Neuronal stem cell (in vitro differentiated cells): Measurements from ENCODE around the gene SGSM2.

Experiments
- DNase-seq: peaks from one replicate; pipeline ENCODE4 v3.0.0-alpha.2; 2013; ENCODE audit warnings: low spot score
- H2AFZ ChIP-seq: one replicate; pipeline ENCODE4 v1.6.1; 2013; ENCODE audit warnings: mild to moderate bottlenecking, low read length, inconsistent platforms
- H2AK5ac ChIP-seq: 2 replicates; pipeline ENCODE4 v1.6.1; 2013; ENCODE audit warnings: low read depth, mild to moderate bottlenecking, inconsistent platforms, low read length, moderate library complexity, mixed read lengths
- H2BK120ac ChIP-seq: 2 replicates; pipeline ENCODE4 v1.6.1; 2013; ENCODE audit warnings: low read depth, mild to moderate bottlenecking, inconsistent platforms, low read length, moderate library complexity, mixed read lengths
- H2BK12ac ChIP-seq: one replicate; pipeline ENCODE4 v1.6.1; 2013; ENCODE audit warnings: low read length, inconsistent platforms
- H2BK15ac ChIP-seq: 2 replicates; pipeline ENCODE4 v1.6.1; 2013; ENCODE audit warnings: mild to moderate bottlenecking, low read length, inconsistent platforms, mixed read lengths
- H2BK5ac ChIP-seq: one replicate; pipeline ENCODE4 v1.6.1; 2013; ENCODE audit warnings: inconsistent platforms, mild to moderate bottlenecking, low read length, moderate library complexity
- H3K14ac ChIP-seq: one replicate; pipeline ENCODE4 v1.6.1; 2013; ENCODE audit warnings: low read length, inconsistent platforms
- H3K18ac ChIP-seq: 2 replicates; pipeline ENCODE4 v1.6.1; 2013; ENCODE audit warnings: low read length, inconsistent platforms
- H3K23ac ChIP-seq: 2 replicates; pipeline ENCODE4 v1.6.1; 2013; ENCODE audit warnings: low read depth, mild to moderate bottlenecking, mixed read lengths, low read length, inconsistent platforms; ENCODE audit not compliant: poor library complexity
- H3K27ac ChIP-seq: replicated peaks from 3 replicates; pipeline ENCODE4 v1.5.1; 2013; ENCODE audit warnings: low read length, inconsistent platforms
- H3K27me3 ChIP-seq, 3 experiments: 2 replicates each; pipeline ENCODE4 v1.6.1; 2013; ENCODE audit warnings: low read length in 3 of 3, mild to moderate bottlenecking in 2 of 3, inconsistent platforms in 1 of 3, low read depth in 1 of 3, mixed read lengths in 1 of 3, moderate library complexity in 1 of 3; ENCODE audit not compliant: control insufficient read depth in 3 of 3, insufficient read depth in 3 of 3
- H3K36me3 ChIP-seq, 2 donors: replicated peaks in 1 of 2; 2 replicates each; pipeline ENCODE4 v1.6.1; 2013; ENCODE audit warnings: low read length in 2 of 2; ENCODE audit not compliant: control insufficient read depth in 2 of 2, insufficient read depth in 2 of 2
- H3K4ac ChIP-seq: 2 replicates; pipeline ENCODE4 v1.6.1; 2013; ENCODE audit warnings: inconsistent platforms, mild to moderate bottlenecking, low read length, moderate library complexity
- H3K4me1 ChIP-seq, 2 donors: 1 replicate in 1 of 2; 2 replicates in 1 of 2; pipeline ENCODE4 v1.6.1; 2013; ENCODE audit warnings: low read length in 2 of 2, low read depth in 1 of 2; ENCODE audit not compliant: control insufficient read depth in 2 of 2, insufficient read depth in 1 of 2
- H3K4me2 ChIP-seq: one replicate; pipeline ENCODE4 v1.6.1; 2013; ENCODE audit warnings: mild to moderate bottlenecking, low read length, inconsistent platforms; ENCODE audit not compliant: insufficient read depth, poor library complexity, severe bottlenecking
- H3K4me3 ChIP-seq, 2 donors: 2 replicates each; pipeline ENCODE4 v1.5.1; 2013; ENCODE audit warnings: low read length in 2 of 2, mild to moderate bottlenecking in 2 of 2, inconsistent platforms in 1 of 2, moderate library complexity in 1 of 2
- H3K79me1 ChIP-seq: one replicate; pipeline ENCODE4 v1.6.1; 2013; ENCODE audit warnings: low read depth, mild to moderate bottlenecking, inconsistent platforms, low read length, moderate library complexity
- H3K9ac ChIP-seq: one replicate; pipeline ENCODE4 v1.6.1; 2013; ENCODE audit warnings: mild to moderate bottlenecking, low read depth, low read length, inconsistent platforms; ENCODE audit not compliant: poor library complexity
- H3K9me3 ChIP-seq, 2 donors: replicated peaks in 1 of 2; 2 replicates each; pipeline versions ENCODE3 to v1.6.1; 2013; ENCODE audit warnings: low read length in 2 of 2, mild to moderate bottlenecking in 2 of 2, inconsistent platforms in 1 of 2, low read depth in 1 of 2, mixed read lengths in 1 of 2, moderate library complexity in 1 of 2; ENCODE audit not compliant: control insufficient read depth in 2 of 2, insufficient read depth in 1 of 2
- H4K8ac ChIP-seq: one replicate; pipeline ENCODE4 v1.6.1; 2013; ENCODE audit warnings: low read depth, mild to moderate bottlenecking, inconsistent platforms, low read length, moderate library complexity
- H4K91ac ChIP-seq: one replicate; pipeline ENCODE4 v1.6.1; 2013; ENCODE audit warnings: low read length, low read depth, mild to moderate bottlenecking, inconsistent platforms; ENCODE audit not compliant: poor library complexity
- WGBS, 2 donors: extraction: QIAGEN DNeasy Blood & Tissue Kit; methylation state at CpG; one replicate each; pipeline ENCODE4 v1.1.7; 2013; ENCODE audit warnings: missing lambda C conversion rate in 2 of 2, mixed read lengths in 1 of 2; ENCODE audit not compliant: insufficient read length in 2 of 2, insufficient replicate concordance in 1 of 2; ENCODE audit errors: extremely low coverage in 2 of 2; 5-methylcytosine and 5-hydroxymethylcytosine counted together

The SGSM2 gene

GRCh38 chr17:2336215-2336851 lies 968 bp upstream of the SGSM2 start, which contains the start of gene TSR1:
TSR1 (minus strand) TSS chr17:2336457; CDS start chr17:2336427, 30 bp downstream.
- no peak within 1 kb of the TSS for H2BK12ac ChIP-seq
- H2AK5ac ChIP-seq, result peak within 1 kb of the TSS; percentile 89
- peak within 1 kb of the TSS; percentile 88 for H3K9ac ChIP-seq
- peak within 1 kb of the TSS; percentile 90 to 91 for H3K4me3 ChIP-seq
- H4K8ac ChIP-seq, result no peak within 1 kb of the TSS
- peak within 1 kb of the TSS; percentile 96 for H3K18ac ChIP-seq
- H3K27ac ChIP-seq, result peak within 1 kb of the TSS; percentile 67
- peaks cover 30 to 50% of the 10 kb centered on the region in 2 donors for H3K36me3 ChIP-seq
- H2BK5ac ChIP-seq, result peak within 1 kb of the TSS; percentile 46
- peak within 1 kb of the TSS; percentile 45 for H3K23ac ChIP-seq
- H4K91ac ChIP-seq, result no peak within 1 kb of the TSS
- WGBS, 2 donors, result no CpG with 5 or more reads among the region's 48 CpGs
- peak; percentile 85 for DNase-seq
- H3K79me1 ChIP-seq, result peaks cover 11% of the 10 kb centered on the region
- H3K14ac ChIP-seq, result peak within 1 kb of the TSS; percentile 84
- peak within 1 kb of the TSS; percentile 89 for H3K4me2 ChIP-seq
- no peaks in the 10 kb centered on the region for H3K9me3 ChIP-seq
- H2BK15ac ChIP-seq, result no peak within 1 kb of the TSS
- H2BK120ac ChIP-seq, result peak within 1 kb of the TSS; percentile 63
- peak within 1 kb of the TSS; percentile 84 for H2AFZ ChIP-seq
- peaks cover 8 to 15% of the 10 kb centered on the region in 2 donors for H3K4me1 ChIP-seq
- no peak within 1 kb of the TSS for H3K4ac ChIP-seq
- no peaks in the 10 kb centered on the region for H3K27me3 ChIP-seq

GRCh38 chr17:2337544-2338314 lies 428 bp downstream of the SGSM2 start:
- H2BK5ac ChIP-seq, result no peak overlapping the region
- peak overlapping the region; percentile 89 for H3K4me2 ChIP-seq
- H4K8ac ChIP-seq, result no peak overlapping the region
- no peak overlapping the region for H4K91ac ChIP-seq
- peak; percentile 42 for DNase-seq
- no peak overlapping the region for H2AK5ac ChIP-seq
- no peaks in the 10 kb centered on the region for H3K27me3 ChIP-seq
- H2BK120ac ChIP-seq, result no peak overlapping the region
- peaks cover 29 to 44% of the 10 kb centered on the region in 2 donors for H3K36me3 ChIP-seq
- peaks cover 11% of the 10 kb centered on the region for H3K79me1 ChIP-seq
- H3K18ac ChIP-seq, result peak overlapping the region; percentile 95
- peak overlapping the region; percentile 59 for H3K27ac ChIP-seq
- no peak overlapping the region for H3K4ac ChIP-seq
- peaks cover 8 to 15% of the 10 kb centered on the region in 2 donors for H3K4me1 ChIP-seq
- peak overlapping the region; percentile 88 for H3K9ac ChIP-seq
- peak overlapping the region; percentile 26 for H3K23ac ChIP-seq
- peak overlapping the region; percentile 84 for H2AFZ ChIP-seq
- no CpG with 5 or more reads among the region's 92 CpGs for WGBS, 2 donors
- no peaks in the 10 kb centered on the region for H3K9me3 ChIP-seq
- peak overlapping the region; percentile 30 for H2BK15ac ChIP-seq
- H3K14ac ChIP-seq, result no peak overlapping the region
- H2BK12ac ChIP-seq, result no peak overlapping the region
- H3K4me3 ChIP-seq, result peak overlapping the region; percentile 90 to 91

GRCh38 chr17:2338315-2338657 lies 985 bp downstream of the SGSM2 start:
- Histone ChIP-seq H3K23ac (no peak overlapping the region), H3K18ac (no peak overlapping the region), H2BK12ac (no peak overlapping the region), H3K4ac (no peak overlapping the region), H2BK5ac (no peak overlapping the region), H4K8ac (no peak overlapping the region), H3K9me3 (no peaks in the 10 kb centered on the region), H3K4me2 (peak overlapping the region; percentile 89), H3K36me3 (peaks cover 25 to 43% of the 10 kb centered on the region in 2 donors), H3K9ac (peak overlapping the region; percentile 88), H2BK15ac (no peak overlapping the region), H3K27ac (no peak overlapping the region), H3K27me3 (no peaks in the 10 kb centered on the region), H3K14ac (no peak overlapping the region), H3K4me1 (peaks cover 8 to 15% of the 10 kb centered on the region in 2 donors), H2AK5ac (no peak overlapping the region), H2AFZ (peak overlapping the region; percentile 84), H2BK120ac (no peak overlapping the region), H3K79me1 (peaks cover 11% of the 10 kb centered on the region), H3K4me3 (peak overlapping the region; percentile 90 to 91), H4K91ac (no peak overlapping the region)
- no peak for DNase-seq
- WGBS, 2 donors, result no CpG with 5 or more reads among the region's 5 CpGs

GRCh38 chr17:2343421-2343820 lies 6.1 kb downstream of the SGSM2 start:
- H3K27me3 ChIP-seq, result no peaks in the 10 kb centered on the region
- H3K4ac ChIP-seq, result no peak overlapping the region
- H2BK120ac ChIP-seq, result no peak overlapping the region
- no peak overlapping the region for H2BK12ac ChIP-seq
- H2BK5ac ChIP-seq, result no peak overlapping the region
- H3K9ac ChIP-seq, result no peak overlapping the region
- no CpG with 5 or more reads among the region's 5 CpGs for WGBS, 2 donors
- H2BK15ac ChIP-seq, result no peak overlapping the region
- no peaks in the 10 kb centered on the region for H3K9me3 ChIP-seq
- no peaks in the 10 kb centered on the region for H3K79me1 ChIP-seq
- no peak overlapping the region for H3K27ac ChIP-seq
- H3K18ac ChIP-seq, result no peak overlapping the region
- no peak overlapping the region for H4K8ac ChIP-seq
- H3K23ac ChIP-seq, result no peak overlapping the region
- H3K4me3 ChIP-seq, result no peak overlapping the region
- H3K14ac ChIP-seq, result no peak overlapping the region
- no peak overlapping the region for H2AFZ ChIP-seq
- peaks cover 17 to 41% of the 10 kb centered on the region in 2 donors for H3K36me3 ChIP-seq
- DNase-seq, result no peak
- H4K91ac ChIP-seq, result no peak overlapping the region
- H3K4me2 ChIP-seq, result no peak overlapping the region
- H2AK5ac ChIP-seq, result no peak overlapping the region
- peaks cover 5 to 10% of the 10 kb centered on the region in 2 donors for H3K4me1 ChIP-seq
